SK-N-SH treated with all-trans-retinoic acid at 6 μM for 48 hours (cell line): ENCODE measurements around the gene HSBP1L1.

Experiments used
- ATAC-seq: fragments of 200-7000 bp; cut with Tn5 transposase; 3 replicates; pipeline ENCODE4 v1.9.1; 2020; ENCODE audit warnings: mild to moderate bottlenecking, moderate library complexity
- ARNTL ChIP-seq: fragments of 450-650 bp; formaldehyde crosslinking; IDR thresholded peaks from 2 replicates; pipeline ENCODE4 v1.5.0; 2020; ENCODE audit warnings: low read depth, mild to moderate bottlenecking, moderate library complexity, borderline replicate concordance
- BACH2 ChIP-seq: fragments of 250-450 bp; sonication (Bioruptor Pico); IDR thresholded peaks from 2 replicates; pipeline ENCODE4 v1.9.0; 2021; ENCODE audit warnings: mild to moderate bottlenecking, borderline replicate concordance
- CREB5 ChIP-seq: fragments of 250-450 bp; sonication (Bioruptor Pico); IDR thresholded peaks from 2 replicates; pipeline ENCODE4 v1.5.1; 2020; ENCODE audit warnings: low read depth, mild to moderate bottlenecking, moderate library complexity
- CSRNP3 ChIP-seq: fragments of 250-450 bp; sonication (Bioruptor Pico); IDR thresholded peaks from 2 replicates; pipeline ENCODE4 v1.5.1; 2021; ENCODE audit warnings: mild to moderate bottlenecking, moderate library complexity
- ESRRG ChIP-seq: fragments of 250-450 bp; sonication (Bioruptor Pico); IDR thresholded peaks from 2 replicates; pipeline ENCODE4 v1.6.1; 2021; ENCODE audit warnings: mild to moderate bottlenecking
- GLIS3 ChIP-seq: fragments of 250-450 bp; sonication (Bioruptor Pico); IDR thresholded peaks from 2 replicates; pipeline ENCODE4 v1.5.0; 2020; ENCODE audit warnings: mild to moderate bottlenecking, moderate library complexity
- ISL1 ChIP-seq: fragments of 250-450 bp; sonication (Bioruptor Pico); IDR thresholded peaks from 2 replicates; pipeline ENCODE4 v2.1.2; 2022; ENCODE audit warnings: mild to moderate bottlenecking, moderate library complexity
- OSR1 ChIP-seq: fragments of 250-450 bp; sonication (Bioruptor Pico); IDR thresholded peaks from 2 replicates; pipeline ENCODE4 v1.8.0; 2022; ENCODE audit warnings: moderate library complexity, mild to moderate bottlenecking, inconsistent platforms
- PATZ1 ChIP-seq: fragments of 250-450 bp; sonication (Bioruptor Pico); IDR thresholded peaks from 2 replicates; pipeline ENCODE4 v1.8.0; 2020; ENCODE audit warnings: mild to moderate bottlenecking, moderate library complexity, borderline replicate concordance
- POU6F1 ChIP-seq: fragments of 250-450 bp; sonication (Bioruptor Pico); IDR thresholded peaks from 2 replicates; pipeline ENCODE4 v1.8.0; 2021; ENCODE audit warnings: low read depth, mild to moderate bottlenecking, moderate library complexity, borderline replicate concordance
- RARB ChIP-seq: fragments of 250-450 bp; sonication (Bioruptor Pico); IDR thresholded peaks from 2 replicates; pipeline ENCODE4 v1.8.0; 2021; ENCODE audit warnings: mild to moderate bottlenecking, moderate library complexity
- SNAI2 ChIP-seq: fragments of 250-450 bp; sonication (Bioruptor Pico); IDR thresholded peaks from 2 replicates; pipeline ENCODE4 v1.5.0; 2020; ENCODE audit warnings: mild to moderate bottlenecking, moderate library complexity
- TCF4 ChIP-seq: fragments of 250-450 bp; sonication (Bioruptor Pico); IDR thresholded peaks from 2 replicates; pipeline ENCODE4 v1.8.0; 2021; ENCODE audit warnings: mild to moderate bottlenecking, moderate library complexity, borderline replicate concordance
- TOX ChIP-seq: fragments of 250-450 bp; sonication (Bioruptor Pico); IDR thresholded peaks from 2 replicates; pipeline ENCODE4 v1.8.0; 2021; ENCODE audit warnings: mild to moderate bottlenecking, moderate library complexity, borderline replicate concordance
- TSHZ2 ChIP-seq: fragments of 250-450 bp; sonication (Bioruptor Pico); IDR thresholded peaks from 2 replicates; pipeline ENCODE4 v1.5.0; 2020; ENCODE audit warnings: mild to moderate bottlenecking, moderate library complexity
- ZC3H10 ChIP-seq: fragments of 250-450 bp; sonication (Bioruptor Pico); IDR thresholded peaks from 2 replicates; pipeline ENCODE4 v1.5.1; 2021; ENCODE audit warnings: mild to moderate bottlenecking, moderate library complexity
- ZFP3 ChIP-seq: fragments of 250-450 bp; sonication (Bioruptor Pico); IDR thresholded peaks from 2 replicates; pipeline ENCODE4 v1.5.0; 2020; ENCODE audit warnings: mild to moderate bottlenecking, moderate library complexity
- ZFP30 ChIP-seq: fragments of 450-650 bp; formaldehyde crosslinking; IDR thresholded peaks from 2 replicates; pipeline ENCODE4 v1.5.0; 2022; ENCODE audit warnings: mild to moderate bottlenecking, moderate library complexity
- ZNF70 ChIP-seq: fragments of 450-650 bp; formaldehyde crosslinking; IDR thresholded peaks from 2 replicates; pipeline ENCODE4 v1.5.0; 2020; ENCODE audit warnings: mild to moderate bottlenecking, moderate library complexity
- ZNF8 ChIP-seq: fragments of 450-650 bp; formaldehyde crosslinking; IDR thresholded peaks from 2 replicates; pipeline ENCODE4 v1.5.0; 2020; ENCODE audit warnings: mild to moderate bottlenecking, moderate library complexity

Gene HSBP1L1

GRCh38 chr18:79937103-79937860 lies 27.2 kb upstream of the HSBP1L1 start (continued):
- TF ChIP-seq POU6F1 (CRISPR knock-in tag) (no peak), ESRRG (CRISPR knock-in tag) (no peak)
- TF ChIP-seq, all 23 proteins: peak for 0

GRCh38 chr18:79938196-79938595 lies 26.2 kb upstream of the HSBP1L1 start:
- ATAC-seq = no peak
- TF ChIP-seq ZFP30 (CRISPR knock-in tag) = no peak
- TF ChIP-seq POU6F1 (CRISPR knock-in tag) = no peak

- TF ChIP-seq GLIS3 (CRISPR knock-in tag) (no peak), TSHZ2 (CRISPR knock-in tag) (no peak), ZC3H10 (no peak)
- ATAC-seq = no peak
Observed at GRCh38 chr18:79939096-79939495, 25.3 kb upstream of the HSBP1L1 start.

- no peak for ATAC-seq
- TF ChIP-seq CREB5 (CRISPR knock-in tag) (no peak), CSRNP3 (no peak), TSHZ2 (CRISPR knock-in tag) (no peak), OSR1 (no peak), TCF4 (CRISPR knock-in tag) (no peak), ARNTL (CRISPR knock-in tag) (no peak), BACH2 (CRISPR knock-in tag) (no peak), SNAI2 (CRISPR knock-in tag) (no peak), GLIS3 (CRISPR knock-in tag) (no peak), ZFP3 (CRISPR knock-in tag) (no peak), PATZ1 (CRISPR knock-in tag) (no peak), ZNF8 (CRISPR knock-in tag) (no peak), ESRRG (CRISPR knock-in tag) (no peak), ZFP30 (CRISPR knock-in tag) (no peak), ZNF70 (CRISPR knock-in tag) (no peak), TOX (CRISPR knock-in tag) (no peak), ISL1 (CRISPR knock-in tag) (no peak), ZC3H10 (no peak), RARB (CRISPR knock-in tag) (no peak)
- TF ChIP-seq, all 23 proteins: peak for 0
Observed at GRCh38 chr18:79940126-79940813, 24.2 kb upstream of the HSBP1L1 start.
